IPS-NIHi11 (cell line): ENCODE data around the gene FCER2.
A peak's percentile ranks its signal among the peaks of the same experiment; 100 is the strongest.

Source experiments
- DNase-seq: peaks from one replicate; pipeline ENCODE4 v3.0.0; 2012; ENCODE audit warnings: mixed read lengths, low spot score

FCER2 gene

DNA sequence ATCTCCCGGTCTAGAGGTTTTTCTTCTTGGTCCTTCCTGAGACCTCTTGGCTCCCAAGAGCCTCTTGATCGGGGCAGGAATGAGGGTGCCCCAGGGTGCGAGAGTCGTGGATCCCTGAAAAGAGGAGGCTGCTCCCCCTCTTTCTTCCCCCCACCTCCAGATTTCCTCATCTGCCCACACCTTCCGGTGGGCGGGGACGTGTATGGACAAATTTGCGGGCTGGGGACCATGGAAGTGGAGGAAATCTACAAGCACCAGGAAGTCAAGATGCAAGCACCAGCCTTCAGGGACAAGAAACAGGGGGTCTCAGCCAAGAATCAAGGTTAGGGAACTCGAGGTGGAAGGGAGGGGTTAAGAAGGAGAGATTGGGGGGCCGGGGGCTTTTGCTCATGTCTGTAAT, 25.1 kb downstream of the FCER2 start, which contains the start of gene MCEMP1:
MCEMP1 (plus strand) TSS at position 237 of the 400 bp plus-strand sequence; CDS start at position 268, 31 bp downstream.
- no peak for DNase-seq

DNA sequence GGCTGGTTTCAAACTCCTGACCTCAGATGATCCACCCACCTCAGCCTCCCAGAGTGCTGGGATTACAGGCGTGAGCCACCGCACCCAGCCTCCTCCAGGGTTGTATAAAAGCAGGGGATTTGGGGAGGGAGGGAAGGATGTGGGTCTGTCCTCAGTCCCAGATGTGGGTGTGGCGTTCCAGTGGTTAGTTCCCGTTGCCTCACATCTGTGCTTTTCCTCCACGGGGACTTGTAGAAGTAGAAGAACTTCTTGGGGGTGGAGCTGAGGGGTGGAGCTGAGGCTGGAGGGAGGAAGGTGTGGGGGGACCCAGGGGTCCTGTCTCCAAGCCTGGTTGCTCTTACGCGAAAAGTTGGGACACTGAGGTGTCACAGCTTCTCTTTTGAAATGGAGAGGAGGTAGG, 25.6 kb downstream of the FCER2 start:
- DNase-seq = no peak

DNA sequence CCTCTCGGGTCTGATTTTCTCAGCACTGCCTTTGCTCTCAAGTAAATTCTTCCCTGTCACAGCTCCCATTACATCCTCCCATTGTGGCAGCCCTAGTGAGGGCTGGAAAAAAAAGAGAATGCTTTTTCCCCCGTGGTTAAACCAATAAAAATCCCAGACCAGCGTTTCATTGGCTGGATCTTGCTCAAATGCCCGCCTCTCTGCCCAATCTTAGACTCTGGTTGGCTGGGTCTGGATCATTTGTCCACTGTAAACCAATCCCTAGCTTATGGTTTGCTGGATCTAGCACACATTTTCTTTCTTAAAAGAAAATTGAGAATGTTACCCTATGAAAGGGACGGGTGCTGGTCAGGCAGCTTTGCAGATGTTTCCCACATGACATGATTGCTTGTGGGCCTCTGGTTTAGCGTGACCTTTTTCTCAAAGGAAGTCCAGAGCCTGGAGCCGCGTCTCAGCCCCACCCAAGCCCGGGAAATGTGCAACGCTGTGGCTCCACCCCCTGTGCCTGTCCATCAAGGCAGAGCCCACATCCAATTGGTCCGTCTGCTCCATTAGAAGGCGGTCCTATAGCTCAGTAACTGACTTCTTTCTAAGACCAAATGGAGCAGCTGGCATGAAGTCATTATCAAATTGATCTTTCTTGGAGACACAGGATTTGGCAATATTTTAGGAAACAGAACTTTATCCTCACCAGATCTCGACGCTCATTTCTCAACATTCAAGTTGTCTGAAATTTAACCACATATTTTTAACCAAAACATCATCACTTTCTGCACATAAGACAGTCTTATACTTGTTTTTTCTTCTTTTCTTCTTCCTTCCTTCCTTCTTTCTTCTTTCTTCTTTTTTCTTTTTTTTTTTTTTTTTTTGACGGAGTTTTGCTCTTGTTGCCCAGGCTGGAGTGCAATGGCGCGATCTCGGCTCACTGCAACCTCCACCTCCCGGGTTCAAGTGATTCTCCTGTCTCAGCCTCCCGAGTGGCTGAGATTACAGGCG, 27.6 kb downstream of the FCER2 start:
- peak; percentile 81 for DNase-seq

DNA sequence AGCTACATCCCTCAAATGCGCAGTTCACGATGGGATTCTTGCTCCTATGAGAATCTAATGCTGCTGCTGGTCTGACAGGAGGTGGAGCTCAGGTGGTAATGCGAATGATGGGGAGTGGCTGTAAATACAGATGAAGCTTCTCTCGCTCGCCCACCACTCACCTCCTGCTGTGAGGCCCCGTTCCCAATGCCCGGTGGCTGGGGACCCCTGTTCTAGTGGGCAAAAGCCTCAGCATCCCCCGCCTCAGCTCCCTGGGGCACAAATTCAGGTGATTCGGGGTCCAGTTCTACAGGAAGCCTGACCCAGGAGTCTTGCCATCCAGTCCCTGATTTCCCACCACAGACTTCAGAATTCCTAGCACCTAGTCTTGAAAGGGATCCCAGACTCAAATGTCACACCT, 29.4 kb downstream of the FCER2 start:
- DNase-seq = no peak

DNA sequence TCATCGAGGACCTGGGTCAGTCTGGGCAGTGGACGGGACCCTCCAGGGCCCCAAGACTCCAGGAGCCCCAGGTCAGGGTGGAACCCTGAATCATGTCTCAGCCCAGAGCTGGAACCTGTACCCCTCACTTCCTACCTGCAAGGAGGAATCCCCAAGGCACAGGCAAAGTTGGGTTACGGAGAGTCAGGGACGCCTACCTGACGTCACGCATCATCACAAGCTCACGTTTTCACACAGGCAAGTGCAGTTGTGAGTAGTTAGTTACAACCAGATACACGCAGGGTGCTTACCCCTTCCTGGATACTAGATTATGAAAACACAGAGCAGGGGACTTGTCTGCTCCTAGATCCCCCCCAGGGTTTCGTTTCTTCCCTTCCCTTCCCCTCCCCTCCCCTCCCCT, 31.1 kb downstream of the FCER2 start:
- peak; percentile 48 for DNase-seq

DNA sequence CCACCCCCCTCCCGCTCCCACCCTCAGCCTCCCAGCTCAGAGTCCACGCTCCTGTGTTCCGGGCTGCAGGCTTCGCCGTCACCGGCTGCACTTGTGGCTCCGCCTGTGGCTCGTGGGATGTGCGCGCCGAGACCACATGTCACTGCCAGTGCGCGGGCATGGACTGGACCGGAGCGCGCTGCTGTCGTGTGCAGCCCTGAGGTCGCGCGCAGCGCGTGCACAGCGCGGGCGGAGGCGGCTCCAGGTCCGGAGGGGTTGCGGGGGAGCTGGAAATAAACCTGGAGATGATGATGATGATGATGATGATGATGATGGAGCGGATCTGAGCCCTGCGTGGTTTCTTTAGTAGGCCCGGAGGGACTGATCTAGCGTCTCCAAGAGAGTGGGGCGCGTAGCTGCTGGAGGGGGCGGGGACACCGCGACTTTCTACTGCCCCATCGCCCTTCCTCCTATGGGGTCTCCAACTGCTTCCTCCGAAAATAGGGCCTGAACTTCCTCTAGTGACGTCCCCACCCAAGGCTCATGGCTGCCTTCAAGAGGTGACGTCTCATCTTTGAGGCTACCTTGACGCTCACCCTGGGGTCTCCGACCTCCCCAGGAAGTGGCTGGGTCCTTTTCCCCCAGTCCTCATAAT, 31.7 kb downstream of the FCER2 start:
- peak; percentile 86 for DNase-seq

DNA sequence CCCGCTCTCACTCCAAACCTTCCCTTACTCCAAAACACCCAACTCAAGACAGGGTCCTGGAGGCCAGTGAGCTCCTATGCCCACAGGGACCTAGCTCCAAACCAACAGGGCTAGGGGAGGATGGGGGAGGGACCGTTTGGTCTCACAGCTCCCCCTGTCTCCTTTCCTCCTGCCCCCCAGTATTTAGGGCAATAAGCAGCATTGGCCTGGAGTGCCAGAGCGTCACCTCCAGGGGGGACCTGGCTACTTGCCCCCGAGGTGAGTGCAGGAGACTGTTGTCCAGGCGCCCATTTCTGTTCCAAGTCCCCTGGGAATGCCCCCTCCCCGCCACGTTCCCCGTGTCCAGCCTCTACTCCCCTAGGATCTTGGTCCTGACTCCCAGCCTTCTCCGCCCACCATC, 32.3 kb downstream of the FCER2 start:
- no peak for DNase-seq

DNA sequence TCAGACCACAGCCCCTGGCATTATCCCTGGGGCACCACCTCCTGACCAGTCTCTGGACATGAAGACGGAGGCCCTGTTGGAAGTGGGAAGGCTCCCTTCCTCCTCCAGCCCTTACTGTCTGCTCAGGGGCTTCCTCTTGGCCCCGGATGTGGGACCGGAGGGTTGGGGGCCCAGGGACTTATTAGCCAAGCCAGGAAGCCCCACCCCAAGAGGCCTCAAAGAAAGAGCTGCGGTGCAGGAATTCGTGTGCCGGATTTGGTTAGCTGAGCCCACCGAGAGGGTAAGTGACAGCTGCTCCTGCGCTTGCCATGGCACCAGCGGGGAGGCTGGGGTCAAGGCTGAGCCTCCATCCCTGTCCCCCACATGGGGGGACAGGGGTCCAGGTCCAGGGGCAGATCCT, 33.1 kb downstream of the FCER2 start, which contains the start of gene RETN:
RETN (plus strand) TSS at position 208 of the 400 bp plus-strand sequence. CDS start 278 bp downstream, outside the sequence.
- no peak for DNase-seq

DNA sequence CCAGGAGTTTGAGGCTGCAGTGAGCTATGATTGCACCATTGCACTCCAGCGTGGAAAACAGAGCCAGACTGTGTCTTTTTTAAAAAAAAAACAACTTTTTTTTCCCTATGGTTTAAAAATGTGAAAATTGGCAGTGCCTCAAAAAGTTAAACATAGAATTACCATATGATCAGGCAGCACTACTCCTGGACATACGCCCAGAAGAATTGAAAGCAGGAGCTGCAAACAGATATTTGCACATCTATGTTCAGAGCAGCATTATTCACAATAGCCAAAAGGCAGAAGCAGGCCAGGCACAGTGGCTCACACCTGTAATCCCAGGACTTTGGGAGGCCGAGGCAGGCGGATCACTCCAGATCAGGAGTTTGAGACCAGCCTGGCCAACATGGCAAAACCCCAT, 36.9 kb downstream of the FCER2 start:
- no peak for DNase-seq

DNA sequence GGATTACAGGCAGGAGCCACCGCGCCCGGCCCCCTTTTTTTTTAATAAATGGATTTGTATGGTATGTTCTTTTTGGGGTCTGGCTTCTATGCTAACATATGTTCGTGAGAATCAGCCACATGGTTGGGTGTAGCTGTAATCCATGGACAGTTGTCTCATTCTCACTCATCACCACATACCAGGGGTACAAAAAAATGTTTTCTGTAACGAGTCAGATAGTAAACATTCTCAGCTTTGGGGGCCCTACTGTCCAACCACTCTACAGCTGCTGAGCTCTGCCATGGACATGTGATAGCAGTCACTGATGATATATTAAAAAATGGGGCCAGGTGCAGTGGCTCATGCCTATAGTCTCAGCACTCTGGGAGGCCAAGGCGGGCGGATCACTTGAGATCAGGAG, 38.2 kb downstream of the FCER2 start:
- DNase-seq = no peak

DNA sequence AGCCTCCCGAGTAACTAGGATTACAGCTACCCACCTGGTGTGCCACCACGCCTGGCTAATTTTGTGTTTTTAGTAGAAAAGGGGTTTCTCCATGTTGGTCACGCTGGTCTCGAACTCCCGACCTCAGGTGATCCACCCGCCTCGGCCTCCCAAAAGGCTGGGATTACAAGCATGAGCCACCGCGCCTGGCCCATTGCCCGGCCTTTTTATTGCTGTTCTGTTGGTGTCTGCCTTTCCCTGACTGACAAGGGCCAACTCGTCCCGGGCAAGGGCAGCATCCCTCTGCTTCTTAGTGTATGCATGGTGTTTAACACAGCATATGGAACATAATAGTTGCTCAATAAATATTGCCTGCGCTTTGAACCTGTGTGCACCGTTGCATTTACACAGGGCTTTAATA, 39.3 kb downstream of the FCER2 start:
- no peak for DNase-seq

DNA sequence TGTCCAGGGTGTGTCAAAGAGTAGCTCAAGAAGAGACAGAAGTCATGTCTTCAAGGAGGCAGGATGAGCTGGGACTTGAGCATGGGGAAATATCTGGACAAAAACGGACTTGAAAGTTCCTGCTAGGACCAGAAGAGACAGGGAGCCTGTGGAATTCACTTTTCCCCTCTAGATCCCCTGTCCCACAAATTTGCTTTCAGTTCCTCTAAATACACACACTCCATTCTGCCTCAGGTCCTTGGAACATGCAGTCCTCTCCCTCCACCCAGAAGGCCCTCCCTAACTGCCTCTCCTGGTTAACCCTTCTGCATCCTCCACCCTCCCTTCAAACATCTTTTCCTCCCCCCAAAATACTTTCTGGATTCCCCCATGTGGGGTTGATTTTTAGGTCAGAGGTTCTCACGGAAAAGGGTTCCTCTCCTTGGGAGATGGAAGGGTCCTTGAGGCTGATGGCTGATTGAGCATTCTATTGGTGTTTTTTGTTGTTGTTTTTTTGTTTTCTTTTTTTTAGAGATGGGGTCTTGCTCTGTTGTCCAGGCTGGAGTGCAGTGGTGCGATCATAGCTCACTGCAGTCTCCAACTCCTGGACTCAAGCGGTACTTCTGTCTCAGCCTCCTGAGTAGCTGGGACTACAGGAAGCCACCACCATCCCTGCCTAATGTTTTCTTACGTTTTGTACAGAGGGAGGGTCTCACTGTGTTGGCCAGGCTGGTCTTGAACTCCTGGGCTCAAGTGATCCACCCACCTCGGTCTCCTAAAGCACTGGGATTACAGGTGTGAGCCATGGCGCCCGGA, 40.0 kb downstream of the FCER2 start:
- no peak for DNase-seq

DNA sequence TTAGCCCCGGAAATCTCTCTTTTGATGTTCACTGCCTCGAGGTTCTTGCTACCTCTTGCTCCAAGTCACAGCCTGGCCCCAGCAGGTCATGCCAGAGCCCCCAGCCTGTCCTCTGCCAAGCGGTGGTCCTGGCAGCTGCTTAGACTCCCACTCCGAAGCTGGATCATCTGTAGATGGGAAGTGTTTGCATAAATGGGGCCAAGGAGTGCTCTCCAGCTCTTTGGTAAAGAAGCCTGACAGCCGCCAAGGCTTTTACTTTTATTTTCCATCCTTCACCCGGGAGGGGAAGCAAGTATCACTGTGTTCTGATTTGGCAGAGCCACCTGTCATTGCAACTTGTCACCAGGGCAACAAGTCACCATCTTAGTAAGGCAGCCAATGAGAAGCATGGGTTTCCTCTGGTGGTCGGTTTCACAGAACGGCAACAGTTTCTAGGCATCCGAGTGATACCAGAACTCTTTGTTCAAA, 43.7 kb downstream of the FCER2 start:
- DNase-seq = peak; percentile 64

DNA sequence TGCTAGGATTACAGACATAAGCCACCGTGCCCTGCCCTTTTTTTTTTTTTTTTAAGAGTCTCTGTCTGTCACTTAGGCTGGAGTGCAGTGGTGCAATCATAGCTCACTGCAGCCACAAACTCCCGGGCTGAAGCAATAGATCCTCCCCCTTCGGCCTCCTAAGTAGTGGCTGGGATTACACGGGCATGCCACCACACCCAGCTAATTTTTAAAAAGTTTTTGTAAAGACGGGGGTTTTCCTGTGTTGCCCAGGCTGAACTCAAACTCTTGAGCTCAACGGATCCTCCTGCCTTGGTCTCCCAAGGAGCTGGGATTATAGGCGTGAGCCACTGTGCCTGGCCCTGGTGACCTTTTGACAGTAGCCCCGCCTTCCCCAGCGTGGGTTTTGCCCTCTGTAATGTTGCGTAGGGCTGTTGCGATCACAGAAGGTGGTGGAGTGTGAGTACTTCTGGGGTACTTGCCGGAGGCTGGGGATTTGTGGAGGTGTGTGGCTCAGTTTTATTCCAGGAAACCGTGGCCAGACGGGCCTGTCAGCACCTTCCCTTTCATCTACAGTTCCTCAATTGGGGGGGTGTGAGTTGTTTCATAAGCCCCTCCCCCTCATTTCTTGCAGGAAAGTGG, 44.7 kb downstream of the FCER2 start:
- no peak for DNase-seq

DNA sequence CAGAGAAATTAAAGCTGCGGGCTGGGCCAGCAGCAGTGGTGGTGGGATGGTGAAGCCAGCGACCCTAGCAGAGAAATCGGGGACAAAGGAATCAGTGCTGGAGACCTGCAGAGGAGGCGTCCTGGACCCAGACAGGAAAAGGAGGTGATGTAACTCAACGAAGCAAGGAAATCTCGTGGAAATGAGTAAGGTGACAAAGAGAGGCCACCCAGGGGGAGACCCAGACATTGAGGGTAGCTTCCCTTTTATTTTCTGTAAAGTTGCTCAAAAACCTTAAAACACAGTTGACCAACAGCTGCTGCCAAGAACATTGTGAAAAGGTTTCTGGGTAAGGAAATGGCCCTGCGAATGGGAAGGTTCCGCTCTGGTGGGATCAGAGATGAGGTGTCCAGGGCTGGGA, 46.4 kb downstream of the FCER2 start:
- DNase-seq = no peak

DNA sequence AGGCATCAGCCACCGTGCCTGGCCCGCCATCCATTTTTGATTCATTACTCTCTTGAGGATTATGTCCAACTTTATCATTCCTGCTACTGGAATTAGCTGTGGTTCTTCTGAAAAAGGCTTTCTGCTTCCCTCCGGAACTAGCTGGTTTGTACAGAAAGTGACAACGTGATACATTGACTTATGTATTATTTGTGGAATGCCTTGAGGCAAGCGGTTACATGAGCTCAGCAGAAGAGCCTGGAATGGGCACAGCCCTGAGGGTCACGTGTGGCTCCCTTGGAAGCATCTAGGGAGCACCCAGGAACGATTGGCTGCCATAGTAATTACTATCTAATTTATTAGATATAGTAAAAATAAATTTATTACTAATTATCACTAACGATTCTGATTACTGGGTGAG, 47.5 kb downstream of the FCER2 start:
- no peak for DNase-seq

DNA sequence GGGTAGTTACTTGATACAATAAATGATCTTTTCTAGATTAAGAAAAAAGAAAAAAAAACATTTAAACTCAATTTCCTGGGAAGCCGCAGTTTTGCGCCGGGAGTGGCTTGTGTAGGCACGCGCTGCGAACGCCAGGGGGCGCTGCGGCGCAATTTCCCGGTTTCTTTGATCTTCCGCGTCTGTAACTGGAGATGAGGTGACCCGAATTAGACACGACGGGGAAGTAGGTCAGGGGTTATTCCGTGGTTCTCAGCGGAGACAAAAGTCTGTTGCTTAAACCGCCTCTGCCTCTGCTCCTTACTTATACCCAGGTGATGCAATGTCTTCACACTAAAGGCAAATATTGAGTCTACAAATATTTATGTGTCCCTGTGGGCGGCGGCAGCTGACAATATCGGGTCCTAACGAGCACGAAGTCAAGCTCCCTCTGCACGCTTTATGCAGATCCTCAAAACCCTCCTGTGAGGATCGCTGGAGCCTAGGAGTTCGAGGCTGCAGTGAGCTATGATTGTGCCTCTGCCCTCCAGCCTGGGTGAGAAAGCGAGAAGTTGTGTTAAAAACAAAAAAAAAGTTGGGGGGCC, 49.8 kb downstream of the FCER2 start:
- DNase-seq = peak; percentile 91

DNA sequence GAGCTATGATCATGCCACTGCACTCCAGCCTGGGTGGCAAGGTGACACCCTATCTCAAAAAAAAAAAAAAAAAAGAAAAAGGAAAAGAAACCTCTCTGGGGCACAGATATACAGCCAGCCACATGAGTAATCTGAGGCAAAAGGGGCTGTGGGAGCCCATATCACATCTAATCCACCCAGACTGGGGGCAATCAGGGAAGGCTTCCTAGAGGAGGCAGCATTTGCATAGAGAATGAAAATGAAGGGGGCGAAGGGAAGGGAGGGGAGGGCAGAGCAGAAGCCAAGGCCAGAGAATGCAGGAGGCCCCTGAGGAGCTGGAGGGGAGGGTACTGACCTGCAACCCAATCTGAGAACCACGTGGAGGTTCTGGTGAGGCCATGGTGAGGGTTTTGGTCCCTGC, 51.8 kb downstream of the FCER2 start:
- DNase-seq = no peak

DNA sequence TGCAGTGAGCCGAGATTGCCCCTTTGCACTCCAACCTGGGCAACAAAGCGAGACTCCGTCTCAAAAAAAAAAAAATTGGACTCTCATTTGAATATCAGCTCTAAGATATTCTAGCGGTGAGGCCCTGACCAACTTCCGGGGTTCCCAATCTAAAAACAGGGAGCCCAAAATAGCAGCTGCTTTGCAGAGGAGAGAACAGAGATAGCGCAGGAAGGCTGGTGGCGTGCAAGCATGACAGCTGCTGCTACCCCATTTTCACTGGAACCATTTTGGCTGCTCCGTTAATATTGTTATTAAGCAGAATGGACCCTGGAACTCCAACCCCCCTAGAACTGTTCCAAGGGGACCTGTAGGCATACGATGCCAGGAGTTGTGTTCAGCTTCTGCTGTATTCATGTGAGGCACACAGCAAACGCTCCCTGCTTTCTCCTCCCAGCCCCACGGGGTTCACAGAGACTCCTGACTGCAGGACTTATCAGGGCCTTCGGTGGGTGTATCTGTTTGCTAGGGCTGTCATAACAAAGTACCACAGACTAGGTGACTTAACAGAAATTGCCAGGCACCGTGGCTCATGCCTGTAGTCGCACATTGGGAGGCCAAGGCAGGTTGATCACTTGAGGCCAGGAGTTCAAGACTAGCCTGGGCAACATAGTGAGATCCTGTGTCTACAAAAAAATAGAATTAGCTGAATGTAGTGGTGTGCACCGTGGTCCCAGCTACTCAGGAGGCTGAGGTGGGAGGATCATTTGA, 53.5 kb downstream of the FCER2 start:
- DNase-seq = no peak

DNA sequence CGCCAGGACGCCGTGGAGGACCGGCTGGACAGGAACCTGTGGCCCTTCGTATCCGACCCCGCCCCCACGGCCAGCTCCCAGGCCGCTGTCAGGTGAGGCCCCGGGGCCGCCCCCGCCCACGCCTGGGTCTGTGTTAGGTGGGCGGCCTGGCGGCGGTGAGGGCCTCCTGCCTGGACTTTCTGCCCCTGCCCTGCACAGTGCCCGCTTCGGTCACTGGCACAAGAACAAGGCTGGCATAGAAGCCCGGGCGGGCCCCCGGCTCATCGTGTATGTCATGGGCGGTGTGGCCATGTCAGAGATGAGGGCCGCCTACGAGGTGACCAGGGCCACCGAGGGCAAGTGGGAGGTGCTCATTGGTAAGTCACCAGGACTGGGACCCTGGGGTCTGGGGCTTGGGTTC, 54.8 kb downstream of the FCER2 start:
- DNase-seq = no peak

DNA sequence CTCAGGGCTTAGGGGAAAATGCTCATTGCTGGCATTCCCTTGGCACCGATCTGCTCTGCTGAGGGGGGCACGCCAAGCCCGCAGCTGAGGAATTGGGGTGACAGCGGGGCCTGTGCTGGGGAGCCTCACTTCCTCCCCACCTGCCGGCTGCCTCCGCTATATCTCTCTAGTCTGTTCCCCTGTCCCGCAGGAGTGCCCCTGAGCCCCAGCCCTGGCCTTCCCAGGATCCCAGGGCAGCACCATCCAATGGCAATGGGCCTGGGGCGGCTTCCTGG, 55.6 kb downstream of the FCER2 start:
- no peak for DNase-seq
